LNCAP (cell line): ENCODE measurements around the gene ZFHX3.

Experiments
- TF ChIP-seq, protein P1 (sequence below): fragments of 450-650 bp; IDR thresholded peaks from 2 replicates; pipeline ENCODE4 v1.5.1; 2017; ENCODE audit warnings: mild to moderate bottlenecking

Gene ZFHX3

GRCh38 chr16:72951916-72952315 lies 96.0 kb downstream of the ZFHX3 start:
- TF ChIP-seq, protein P1, sequence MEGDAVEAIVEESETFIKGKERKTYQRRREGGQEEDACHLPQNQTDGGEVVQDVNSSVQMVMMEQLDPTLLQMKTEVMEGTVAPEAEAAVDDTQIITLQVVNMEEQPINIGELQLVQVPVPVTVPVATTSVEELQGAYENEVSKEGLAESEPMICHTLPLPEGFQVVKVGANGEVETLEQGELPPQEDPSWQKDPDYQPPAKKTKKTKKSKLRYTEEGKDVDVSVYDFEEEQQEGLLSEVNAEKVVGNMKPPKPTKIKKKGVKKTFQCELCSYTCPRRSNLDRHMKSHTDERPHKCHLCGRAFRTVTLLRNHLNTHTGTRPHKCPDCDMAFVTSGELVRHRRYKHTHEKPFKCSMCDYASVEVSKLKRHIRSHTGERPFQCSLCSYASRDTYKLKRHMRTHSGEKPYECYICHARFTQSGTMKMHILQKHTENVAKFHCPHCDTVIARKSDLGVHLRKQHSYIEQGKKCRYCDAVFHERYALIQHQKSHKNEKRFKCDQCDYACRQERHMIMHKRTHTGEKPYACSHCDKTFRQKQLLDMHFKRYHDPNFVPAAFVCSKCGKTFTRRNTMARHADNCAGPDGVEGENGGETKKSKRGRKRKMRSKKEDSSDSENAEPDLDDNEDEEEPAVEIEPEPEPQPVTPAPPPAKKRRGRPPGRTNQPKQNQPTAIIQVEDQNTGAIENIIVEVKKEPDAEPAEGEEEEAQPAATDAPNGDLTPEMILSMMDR: no peak

GRCh38 chr16:72950669-72951068 lies 97.3 kb downstream of the ZFHX3 start:
- TF ChIP-seq, protein P1: no peak

GRCh38 chr16:72948238-72948829 lies 99.6 kb downstream of the ZFHX3 start:
- TF ChIP-seq, protein P1: no peak

GRCh38 chr16:72947379-72948237 lies 100.3 kb downstream of the ZFHX3 start:
- TF ChIP-seq, protein P1: no peak

DNA sequence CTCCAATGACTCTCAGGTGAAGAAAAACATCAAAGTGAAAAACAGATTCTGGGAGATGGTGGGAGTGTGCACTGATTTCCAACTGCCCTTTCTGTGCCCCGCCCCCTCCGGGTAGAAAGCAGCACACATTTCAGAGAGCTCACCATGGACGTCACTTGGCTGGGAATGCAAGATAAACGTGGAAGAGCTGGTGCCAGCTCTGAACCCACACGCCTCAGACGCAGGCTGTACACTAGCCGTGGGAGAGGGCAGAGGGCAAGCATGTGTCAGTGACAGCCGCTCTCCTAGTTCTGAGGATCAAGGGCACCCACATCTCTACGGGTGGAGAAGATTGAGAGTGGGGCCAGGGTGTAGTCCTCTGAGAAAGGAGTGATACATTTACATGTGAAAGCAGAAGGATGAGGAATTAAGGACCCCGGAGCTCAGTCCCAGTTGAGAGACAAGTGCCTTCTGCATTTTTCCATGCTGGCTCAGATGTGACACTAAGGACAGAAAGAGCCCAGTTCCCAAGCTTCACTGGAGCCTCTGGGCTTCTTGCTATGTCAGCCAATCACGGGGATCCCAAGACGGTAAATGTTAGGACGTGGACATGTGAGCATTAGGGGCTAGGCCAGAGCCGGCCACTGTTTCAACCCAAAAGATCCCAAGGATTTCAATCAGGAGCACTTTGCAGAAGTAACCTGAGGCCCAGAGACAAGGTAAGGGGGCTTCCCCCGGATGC lies 101.3 kb downstream of the ZFHX3 start:
- TF ChIP-seq, protein P1: no peak

DNA sequence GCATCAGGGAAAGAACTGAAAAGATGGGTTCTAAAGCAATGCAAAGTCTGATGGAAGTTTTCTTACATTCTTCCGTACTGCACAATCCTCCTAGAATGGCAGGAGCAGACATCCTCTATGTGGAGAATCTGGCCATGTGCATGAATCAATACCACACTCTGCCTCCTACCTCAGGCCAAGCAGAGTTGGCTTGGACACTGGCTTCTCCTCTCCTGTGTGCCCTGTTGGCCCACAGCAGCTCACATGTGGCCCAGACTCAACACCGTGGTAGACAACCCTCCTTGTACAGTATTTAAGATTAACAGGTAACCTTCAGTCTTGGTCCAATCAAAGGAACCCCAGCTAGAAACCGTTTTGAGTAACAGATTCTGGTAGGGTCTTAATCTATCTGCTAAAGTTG lies 101.9 kb downstream of the ZFHX3 start:
- TF ChIP-seq, protein P1: no peak

GRCh38 chr16:72945611-72946010 lies 102.3 kb downstream of the ZFHX3 start:
- TF ChIP-seq, protein P1: no peak
